ENCODE data around the gene IL17F.

- TF ChIP-seq CTCF (IDR thresholded peaks at IDR 0.05) (no peak), USF1 (IDR thresholded peaks at IDR 0.05; ENCODE audit: borderline replicate concordance, low read depth) (no peak), SIN3A (IDR thresholded peaks at IDR 0.05; ENCODE audit: borderline replicate concordance, low read depth, low read length) (no peak), EP300 (IDR thresholded peaks at IDR 0.05; ENCODE audit: borderline replicate concordance in 1 of 2, low read depth in 1 of 2, low read length in 1 of 2) (no peak), RAD21 (IDR thresholded peaks at IDR 0.05; ENCODE audit: low read length) (no peak), RFX5 (IDR thresholded peaks at IDR 0.05; ENCODE audit: low read length) (no peak), IRF3 (IDR thresholded peaks at IDR 0.05; ENCODE audit: low read depth, low read length) (no peak), REST (IDR thresholded peaks at IDR 0.05; ENCODE audit: low read depth, low read length) (no peak), MEF2A (IDR thresholded peaks at IDR 0.05; ENCODE audit: borderline replicate concordance, low read depth) (no peak), MAX (IDR thresholded peaks at IDR 0.05; ENCODE audit: low read depth) (no peak), YY1 (IDR thresholded peaks at IDR 0.05; ENCODE audit: low read depth) (no peak), POLR2AphosphoS5 (IDR thresholded peaks at IDR 0.05; ENCODE audit: low read depth, low read length) (no peak)
- TF ChIP-seq, protein P1, sequence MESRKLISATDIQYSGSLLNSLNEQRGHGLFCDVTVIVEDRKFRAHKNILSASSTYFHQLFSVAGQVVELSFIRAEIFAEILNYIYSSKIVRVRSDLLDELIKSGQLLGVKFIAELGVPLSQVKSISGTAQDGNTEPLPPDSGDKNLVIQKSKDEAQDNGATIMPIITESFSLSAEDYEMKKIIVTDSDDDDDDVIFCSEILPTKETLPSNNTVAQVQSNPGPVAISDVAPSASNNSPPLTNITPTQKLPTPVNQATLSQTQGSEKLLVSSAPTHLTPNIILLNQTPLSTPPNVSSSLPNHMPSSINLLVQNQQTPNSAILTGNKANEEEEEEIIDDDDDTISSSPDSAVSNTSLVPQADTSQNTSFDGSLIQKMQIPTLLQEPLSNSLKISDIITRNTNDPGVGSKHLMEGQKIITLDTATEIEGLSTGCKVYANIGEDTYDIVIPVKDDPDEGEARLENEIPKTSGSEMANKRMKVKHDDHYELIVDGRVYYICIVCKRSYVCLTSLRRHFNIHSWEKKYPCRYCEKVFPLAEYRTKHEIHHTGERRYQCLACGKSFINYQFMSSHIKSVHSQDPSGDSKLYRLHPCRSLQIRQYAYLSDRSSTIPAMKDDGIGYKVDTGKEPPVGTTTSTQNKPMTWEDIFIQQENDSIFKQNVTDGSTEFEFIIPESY (IDR thresholded peaks at IDR 0.05; ENCODE audit: borderline replicate concordance, low read depth) = no peak
- TF ChIP-seq, protein P2, sequence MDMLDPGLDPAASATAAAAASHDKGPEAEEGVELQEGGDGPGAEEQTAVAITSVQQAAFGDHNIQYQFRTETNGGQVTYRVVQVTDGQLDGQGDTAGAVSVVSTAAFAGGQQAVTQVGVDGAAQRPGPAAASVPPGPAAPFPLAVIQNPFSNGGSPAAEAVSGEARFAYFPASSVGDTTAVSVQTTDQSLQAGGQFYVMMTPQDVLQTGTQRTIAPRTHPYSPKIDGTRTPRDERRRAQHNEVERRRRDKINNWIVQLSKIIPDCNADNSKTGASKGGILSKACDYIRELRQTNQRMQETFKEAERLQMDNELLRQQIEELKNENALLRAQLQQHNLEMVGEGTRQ (IDR thresholded peaks at IDR 0.05; ENCODE audit: borderline replicate concordance, low read depth, low read length) = no peak
These were observed 43.9 kb upstream of the IL17F start for GRCh38 chr6:52288216-52288615.

All from SK-N-SH (cell line).